HCT116 (cell line): ENCODE data around the gene MCF2L.

ENCODE experiments used
- CTCF ChIP-seq, 3 experiments: fragments of 200-600 bp in 1 of 3; sonication (generic) in 1 of 3; IDR thresholded peaks in 2 of 3; conservative IDR thresholded peaks in 1 of 3; 2 replicates each; pipeline ENCODE4 v1.5.1; 2012 to 2017; ENCODE audit warnings: low read depth in 2 of 3, low read length in 2 of 3, antibody characterized with exemption in 1 of 3, borderline replicate concordance in 1 of 3, control low read depth in 1 of 3, mild to moderate bottlenecking in 1 of 3, mixed read lengths in 1 of 3, mixed run types in 1 of 3, moderate library complexity in 1 of 3; ENCODE audit not compliant: insufficient read depth in 1 of 3
- EZH2 ChIP-seq: fragments of 200-600 bp; sonication (generic); IDR thresholded peaks from 2 replicates; pipeline ENCODE4 v1.6.1; 2017; ENCODE audit warnings: antibody characterized with exemption, mixed run types
- JUND ChIP-seq: IDR thresholded peaks from 2 replicates; pipeline ENCODE4 v1.6.1; 2012

- TF ChIP-seq CTCF (IDR thresholded peaks at IDR 0.05 in 2 of 3, conservative IDR thresholded peaks at IDR 0.05 in 1 of 3; ENCODE audit: borderline replicate concordance in 1 of 3, insufficient read depth in 1 of 3, low read depth in 2 of 3, low read length in 2 of 3) (no peak), JUND (no peak), EZH2 (no peak)
These were observed 36.3 kb downstream of the MCF2L start for GRCh38 chr13:113005076-113005865.
